K562 (cell line): ENCODE data around the gene PCK1. TPM values are rescaled to one million over a fixed set of nuclear protein-coding genes. Genes with fewer than 3 reads are reported as not detected.

Experiments
- polyA plus RNA-seq, 8 experiments: library from polyadenylated mRNA; depleted of rRNA in 4 of 8; stranded (reverse) in 5 of 8; unstranded in 3 of 8; fragments of >200 nt; fragmentation: Nextera tagmentation in 2 of 8; fragmentation: Illumina TruSeq in 1 of 8; extraction: Ambion mirVana in 2 of 8; extraction: Trizol in 1 of 8; gene quantifications; 2 replicates each; pipeline versions ENCODE4 v1.2.1 to v1.2.3, GENCODE V29; 2011 to 2014; ENCODE audit warnings: inconsistent platforms in 1 of 8, missing spikeins in 1 of 8
- total RNA-seq, 7 experiments: library from RNA; depleted of rRNA in 6 of 7; stranded (reverse); fragments of >200 nt in 6 of 7; fragmentation: Illumina TruSeq in 2 of 7; extraction: Trizol in 2 of 7; gene quantifications; 2 replicates each; pipeline versions ENCODE4 v1.2.1 to v1.2.3, GENCODE V29; 2011 to 2021; ENCODE audit warnings: low replicate concordance in 1 of 7
- TF ChIP-seq, protein P1 (sequence below): fragments of 200-600 bp; sonication (generic); IDR thresholded peaks from one replicate; pipeline ENCODE4 v1.6.1; 2012; ENCODE audit warnings: mild to moderate bottlenecking, low read depth, low read length, inconsistent platforms
- TF ChIP-seq, protein P2 (sequence below), 3 experiments: IDR thresholded peaks in 2 of 3; conservative IDR thresholded peaks in 1 of 3; 2 replicates each; pipeline ENCODE4 v1.5.1; 2011 to 2012; ENCODE audit warnings: low read length in 3 of 3, mild to moderate bottlenecking in 3 of 3, control low read depth in 2 of 3, improper control_type of control experiment in 1 of 3, inconsistent platforms in 1 of 3, low read depth in 1 of 3, mixed read lengths in 1 of 3, moderate library complexity in 1 of 3; ENCODE audit not compliant: insufficient read depth in 2 of 3

Gene PCK1
- total and polyA plus RNA-seq, 9 of the 15 experiments (the other 6 are each of a cell fraction or from before 2014, with no cell fraction given): 0.05 to 0.73 (median 0.15) TPM

DNA sequence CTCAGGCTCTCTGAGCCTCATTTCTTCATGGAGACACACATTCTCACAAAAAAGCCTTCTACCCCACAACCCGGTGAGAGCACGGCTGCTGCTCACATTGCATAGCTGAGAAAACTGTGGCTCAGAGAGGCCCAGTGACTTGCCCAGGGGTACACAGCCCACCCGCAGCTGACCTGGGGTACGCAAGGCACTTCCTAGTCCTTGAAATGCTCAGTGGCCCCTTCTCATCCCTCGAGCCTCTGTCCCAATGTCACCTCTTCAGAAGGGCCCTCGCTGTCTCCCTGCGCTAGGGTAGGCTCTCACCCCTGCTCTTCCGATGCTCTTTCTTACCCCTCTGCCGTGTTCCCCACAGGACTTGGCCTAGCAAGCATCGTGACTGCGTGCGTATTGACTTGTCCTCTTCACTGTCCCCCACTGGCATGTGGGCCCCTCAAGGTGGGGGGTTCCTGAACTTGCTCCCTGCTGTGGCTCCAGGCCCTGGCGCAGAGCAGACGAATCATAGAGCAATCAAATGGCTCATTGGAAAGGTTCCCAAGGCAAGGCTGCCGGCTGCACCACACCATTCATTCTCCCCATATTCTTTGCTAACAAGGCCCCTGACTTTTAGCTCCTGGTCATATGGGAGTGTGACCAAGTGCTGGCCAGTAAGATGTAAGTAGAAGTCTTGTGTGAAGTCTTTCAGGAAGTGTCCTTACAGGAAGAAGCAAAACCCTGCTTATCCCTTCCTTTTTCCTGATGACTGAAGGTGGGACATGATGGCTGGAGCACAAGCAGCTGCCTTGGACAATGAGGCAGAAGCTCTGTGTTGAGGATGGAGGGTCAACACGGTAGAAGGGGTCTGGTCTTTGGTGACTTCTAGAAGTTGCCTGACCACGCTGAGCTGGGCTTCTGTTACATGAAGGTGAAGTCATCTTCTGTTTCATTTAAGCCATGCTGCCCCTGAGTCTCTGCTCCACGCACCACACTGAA is 22.7 kb downstream of the PCK1 start (continued):
- TF ChIP-seq, protein P1, sequence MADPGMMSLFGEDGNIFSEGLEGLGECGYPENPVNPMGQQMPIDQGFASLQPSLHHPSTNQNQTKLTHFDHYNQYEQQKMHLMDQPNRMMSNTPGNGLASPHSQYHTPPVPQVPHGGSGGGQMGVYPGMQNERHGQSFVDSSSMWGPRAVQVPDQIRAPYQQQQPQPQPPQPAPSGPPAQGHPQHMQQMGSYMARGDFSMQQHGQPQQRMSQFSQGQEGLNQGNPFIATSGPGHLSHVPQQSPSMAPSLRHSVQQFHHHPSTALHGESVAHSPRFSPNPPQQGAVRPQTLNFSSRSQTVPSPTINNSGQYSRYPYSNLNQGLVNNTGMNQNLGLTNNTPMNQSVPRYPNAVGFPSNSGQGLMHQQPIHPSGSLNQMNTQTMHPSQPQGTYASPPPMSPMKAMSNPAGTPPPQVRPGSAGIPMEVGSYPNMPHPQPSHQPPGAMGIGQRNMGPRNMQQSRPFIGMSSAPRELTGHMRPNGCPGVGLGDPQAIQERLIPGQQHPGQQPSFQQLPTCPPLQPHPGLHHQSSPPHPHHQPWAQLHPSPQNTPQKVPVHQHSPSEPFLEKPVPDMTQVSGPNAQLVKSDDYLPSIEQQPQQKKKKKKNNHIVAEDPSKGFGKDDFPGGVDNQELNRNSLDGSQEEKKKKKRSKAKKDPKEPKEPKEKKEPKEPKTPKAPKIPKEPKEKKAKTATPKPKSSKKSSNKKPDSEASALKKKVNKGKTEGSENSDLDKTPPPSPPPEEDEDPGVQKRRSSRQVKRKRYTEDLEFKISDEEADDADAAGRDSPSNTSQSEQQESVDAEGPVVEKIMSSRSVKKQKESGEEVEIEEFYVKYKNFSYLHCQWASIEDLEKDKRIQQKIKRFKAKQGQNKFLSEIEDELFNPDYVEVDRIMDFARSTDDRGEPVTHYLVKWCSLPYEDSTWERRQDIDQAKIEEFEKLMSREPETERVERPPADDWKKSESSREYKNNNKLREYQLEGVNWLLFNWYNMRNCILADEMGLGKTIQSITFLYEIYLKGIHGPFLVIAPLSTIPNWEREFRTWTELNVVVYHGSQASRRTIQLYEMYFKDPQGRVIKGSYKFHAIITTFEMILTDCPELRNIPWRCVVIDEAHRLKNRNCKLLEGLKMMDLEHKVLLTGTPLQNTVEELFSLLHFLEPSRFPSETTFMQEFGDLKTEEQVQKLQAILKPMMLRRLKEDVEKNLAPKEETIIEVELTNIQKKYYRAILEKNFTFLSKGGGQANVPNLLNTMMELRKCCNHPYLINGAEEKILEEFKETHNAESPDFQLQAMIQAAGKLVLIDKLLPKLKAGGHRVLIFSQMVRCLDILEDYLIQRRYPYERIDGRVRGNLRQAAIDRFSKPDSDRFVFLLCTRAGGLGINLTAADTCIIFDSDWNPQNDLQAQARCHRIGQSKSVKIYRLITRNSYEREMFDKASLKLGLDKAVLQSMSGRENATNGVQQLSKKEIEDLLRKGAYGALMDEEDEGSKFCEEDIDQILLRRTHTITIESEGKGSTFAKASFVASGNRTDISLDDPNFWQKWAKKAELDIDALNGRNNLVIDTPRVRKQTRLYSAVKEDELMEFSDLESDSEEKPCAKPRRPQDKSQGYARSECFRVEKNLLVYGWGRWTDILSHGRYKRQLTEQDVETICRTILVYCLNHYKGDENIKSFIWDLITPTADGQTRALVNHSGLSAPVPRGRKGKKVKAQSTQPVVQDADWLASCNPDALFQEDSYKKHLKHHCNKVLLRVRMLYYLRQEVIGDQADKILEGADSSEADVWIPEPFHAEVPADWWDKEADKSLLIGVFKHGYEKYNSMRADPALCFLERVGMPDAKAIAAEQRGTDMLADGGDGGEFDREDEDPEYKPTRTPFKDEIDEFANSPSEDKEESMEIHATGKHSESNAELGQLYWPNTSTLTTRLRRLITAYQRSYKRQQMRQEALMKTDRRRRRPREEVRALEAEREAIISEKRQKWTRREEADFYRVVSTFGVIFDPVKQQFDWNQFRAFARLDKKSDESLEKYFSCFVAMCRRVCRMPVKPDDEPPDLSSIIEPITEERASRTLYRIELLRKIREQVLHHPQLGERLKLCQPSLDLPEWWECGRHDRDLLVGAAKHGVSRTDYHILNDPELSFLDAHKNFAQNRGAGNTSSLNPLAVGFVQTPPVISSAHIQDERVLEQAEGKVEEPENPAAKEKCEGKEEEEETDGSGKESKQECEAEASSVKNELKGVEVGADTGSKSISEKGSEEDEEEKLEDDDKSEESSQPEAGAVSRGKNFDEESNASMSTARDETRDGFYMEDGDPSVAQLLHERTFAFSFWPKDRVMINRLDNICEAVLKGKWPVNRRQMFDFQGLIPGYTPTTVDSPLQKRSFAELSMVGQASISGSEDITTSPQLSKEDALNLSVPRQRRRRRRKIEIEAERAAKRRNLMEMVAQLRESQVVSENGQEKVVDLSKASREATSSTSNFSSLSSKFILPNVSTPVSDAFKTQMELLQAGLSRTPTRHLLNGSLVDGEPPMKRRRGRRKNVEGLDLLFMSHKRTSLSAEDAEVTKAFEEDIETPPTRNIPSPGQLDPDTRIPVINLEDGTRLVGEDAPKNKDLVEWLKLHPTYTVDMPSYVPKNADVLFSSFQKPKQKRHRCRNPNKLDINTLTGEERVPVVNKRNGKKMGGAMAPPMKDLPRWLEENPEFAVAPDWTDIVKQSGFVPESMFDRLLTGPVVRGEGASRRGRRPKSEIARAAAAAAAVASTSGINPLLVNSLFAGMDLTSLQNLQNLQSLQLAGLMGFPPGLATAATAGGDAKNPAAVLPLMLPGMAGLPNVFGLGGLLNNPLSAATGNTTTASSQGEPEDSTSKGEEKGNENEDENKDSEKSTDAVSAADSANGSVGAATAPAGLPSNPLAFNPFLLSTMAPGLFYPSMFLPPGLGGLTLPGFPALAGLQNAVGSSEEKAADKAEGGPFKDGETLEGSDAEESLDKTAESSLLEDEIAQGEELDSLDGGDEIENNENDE: no peak
- TF ChIP-seq, protein P2, sequence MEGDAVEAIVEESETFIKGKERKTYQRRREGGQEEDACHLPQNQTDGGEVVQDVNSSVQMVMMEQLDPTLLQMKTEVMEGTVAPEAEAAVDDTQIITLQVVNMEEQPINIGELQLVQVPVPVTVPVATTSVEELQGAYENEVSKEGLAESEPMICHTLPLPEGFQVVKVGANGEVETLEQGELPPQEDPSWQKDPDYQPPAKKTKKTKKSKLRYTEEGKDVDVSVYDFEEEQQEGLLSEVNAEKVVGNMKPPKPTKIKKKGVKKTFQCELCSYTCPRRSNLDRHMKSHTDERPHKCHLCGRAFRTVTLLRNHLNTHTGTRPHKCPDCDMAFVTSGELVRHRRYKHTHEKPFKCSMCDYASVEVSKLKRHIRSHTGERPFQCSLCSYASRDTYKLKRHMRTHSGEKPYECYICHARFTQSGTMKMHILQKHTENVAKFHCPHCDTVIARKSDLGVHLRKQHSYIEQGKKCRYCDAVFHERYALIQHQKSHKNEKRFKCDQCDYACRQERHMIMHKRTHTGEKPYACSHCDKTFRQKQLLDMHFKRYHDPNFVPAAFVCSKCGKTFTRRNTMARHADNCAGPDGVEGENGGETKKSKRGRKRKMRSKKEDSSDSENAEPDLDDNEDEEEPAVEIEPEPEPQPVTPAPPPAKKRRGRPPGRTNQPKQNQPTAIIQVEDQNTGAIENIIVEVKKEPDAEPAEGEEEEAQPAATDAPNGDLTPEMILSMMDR (IDR thresholded peaks at IDR 0.05 in 2 of 3, conservative IDR thresholded peaks at IDR 0.05 in 1 of 3; ENCODE audit: insufficient read depth in 2 of 3, low read depth in 1 of 3, low read length in 3 of 3): 0 out of 6 replicates have a peak, but pooled peaks of 1 of the 3 experiments have one; percentile 8
